Gastrocnemius medialis (tissue), 4 donors: Measurements from ENCODE around the gene SLC1A4. TPM values are rescaled to one million over a fixed set of nuclear protein-coding genes. Genes with fewer than 3 reads are reported as not detected.

Experiments
- ATAC-seq, 2 donors: fragments of 150-250 bp; one replicate each; pipeline ENCODE4 v1.9.1; 2016
- DNase-seq, 2 donors: peaks; one replicate each; pipeline ENCODE4 v3.0.0-alpha.2; 2019
- H3K27ac ChIP-seq, 4 donors: fragments of 200-600 bp; sonication (generic); 1 replicate in 1 of 4; 2 replicates in 3 of 4; pipeline ENCODE4 v1.5.1; 2016 to 2018; ENCODE audit warnings: mild to moderate bottlenecking in 2 of 4, moderate library complexity in 1 of 4
- H3K27me3 ChIP-seq, 3 donors: fragments of 200-600 bp; sonication (generic) in 2 of 3; 1 replicate in 1 of 3; 2 replicates in 2 of 3; pipeline versions ENCODE4 v1.5.1 to v1.6.0; 2016 to 2019; ENCODE audit warnings: mild to moderate bottlenecking in 1 of 3, moderate library complexity in 1 of 3
- H3K36me3 ChIP-seq, 2 donors: fragments of 200-600 bp; sonication (generic) in 1 of 2; one replicate each; pipeline ENCODE4 v1.5.1; 2017 to 2018
- H3K4me1 ChIP-seq, 2 donors: fragments of 200-600 bp; sonication (generic) in 1 of 2; one replicate each; pipeline ENCODE4 v1.5.1; 2016 to 2017; ENCODE audit warnings: mild to moderate bottlenecking in 2 of 2
- H3K4me3 ChIP-seq, 4 donors: fragments of 200-600 bp; sonication (generic) in 3 of 4; 1 replicate in 1 of 4; 2 replicates in 3 of 4; pipeline ENCODE4 v1.5.1; 2016 to 2019; ENCODE audit warnings: mild to moderate bottlenecking in 2 of 4
- H3K9me3 ChIP-seq, 3 donors: fragments of 200-600 bp; sonication (generic) in 2 of 3; 1 replicate in 1 of 3; 2 replicates in 2 of 3; pipeline ENCODE4 v1.5.1; 2016 to 2019
- POLR2A ChIP-seq, 2 donors: fragments of 450-650 bp; IDR thresholded peaks; one replicate each; pipeline ENCODE4 v1.6.1; 2017; ENCODE audit warnings: antibody characterized with exemption in 2 of 2, mild to moderate bottlenecking in 2 of 2, moderate library complexity in 2 of 2
- in situ Hi-C, 4 donors: fragments of 200-750 bp; cut with MboI; loops; one replicate each; pipeline versions ENCODE4 v1.15.0 to v1.8.0; 2017; ENCODE audit warnings: low sequenced_read_pairs in 4 of 4
- intact Hi-C: fragments of 100-400 bp; cut with DNase I; formaldehyde crosslinking; loops from one replicate; pipeline ENCODE4 v1.15.1; 2023; ENCODE audit warnings: low total_unique reads
- total RNA-seq, 4 donors: library from RNA; depleted of rRNA; stranded (reverse); fragments of >200 nt; gene quantifications; one replicate each; pipeline versions ENCODE4 v1.1.0 to v1.2.3, GENCODE V29; 2016
- TF ChIP-seq, protein P1 (sequence below), 5 experiments: fragments of 450-650 bp in 3 of 5; fragments of 200-600 bp in 2 of 5; sonication (generic) in 2 of 5; IDR thresholded peaks in 4 of 5; conservative IDR thresholded peaks in 1 of 5; 1 replicate in 4 of 5; 2 replicates in 1 of 5; pipeline ENCODE4 v1.5.1; 2016 to 2019; ENCODE audit warnings: antibody characterized with exemption in 5 of 5, mild to moderate bottlenecking in 3 of 5, moderate library complexity in 3 of 5

Gene SLC1A4
- total RNA-seq, 4 donors from 2014 or later, result 5.4 to 54.1 (median 14.1) TPM

DNA sequence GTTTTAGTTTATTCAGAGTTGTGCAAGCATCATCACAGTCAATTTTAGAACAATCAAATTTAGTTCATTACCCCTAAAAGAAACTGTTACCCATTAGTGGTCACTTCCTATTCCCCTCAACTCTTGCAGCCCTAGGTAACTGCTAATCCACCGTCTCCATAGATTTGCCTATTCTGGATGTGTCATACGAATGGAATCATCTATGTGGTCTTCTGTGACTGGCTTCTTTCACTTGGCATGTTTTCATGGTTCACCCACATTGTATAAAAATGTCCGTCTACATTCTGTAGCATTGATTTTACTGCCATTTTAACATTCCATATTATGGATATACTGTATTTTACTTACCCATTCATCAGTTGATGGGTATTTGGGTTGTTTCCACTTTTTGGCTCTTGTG lies 61.7 kb downstream of the SLC1A4 start:
- no peaks in the 10 kb centered on the region for H3K9me3 ChIP-seq
- H3K27me3 ChIP-seq, result no peaks in the 10 kb centered on the region
- DNase-seq (no peak), ATAC-seq (no peak)
- no peaks in the 10 kb centered on the region for H3K36me3 ChIP-seq
- peaks cover 7 to 11% of the 10 kb centered on the region in 2 donors for H3K4me1 ChIP-seq
- intact Hi-C loops (loop anchor here (10.0 kb wide), 1 partner anchor 1206 kb away; the partner anchor contains the start of gene UGP2), in situ Hi-C loops (loop anchor here in 1 of 4 donors (25.0 kb wide), 1 partner anchor 386 kb away; the partner anchor contains the start of gene SPRED2)
- no peak overlapping the region for H3K4me3 ChIP-seq
- no peak for TF ChIP-seq POLR2A (IDR thresholded peaks at IDR 0.05)
- TF ChIP-seq, protein P1, sequence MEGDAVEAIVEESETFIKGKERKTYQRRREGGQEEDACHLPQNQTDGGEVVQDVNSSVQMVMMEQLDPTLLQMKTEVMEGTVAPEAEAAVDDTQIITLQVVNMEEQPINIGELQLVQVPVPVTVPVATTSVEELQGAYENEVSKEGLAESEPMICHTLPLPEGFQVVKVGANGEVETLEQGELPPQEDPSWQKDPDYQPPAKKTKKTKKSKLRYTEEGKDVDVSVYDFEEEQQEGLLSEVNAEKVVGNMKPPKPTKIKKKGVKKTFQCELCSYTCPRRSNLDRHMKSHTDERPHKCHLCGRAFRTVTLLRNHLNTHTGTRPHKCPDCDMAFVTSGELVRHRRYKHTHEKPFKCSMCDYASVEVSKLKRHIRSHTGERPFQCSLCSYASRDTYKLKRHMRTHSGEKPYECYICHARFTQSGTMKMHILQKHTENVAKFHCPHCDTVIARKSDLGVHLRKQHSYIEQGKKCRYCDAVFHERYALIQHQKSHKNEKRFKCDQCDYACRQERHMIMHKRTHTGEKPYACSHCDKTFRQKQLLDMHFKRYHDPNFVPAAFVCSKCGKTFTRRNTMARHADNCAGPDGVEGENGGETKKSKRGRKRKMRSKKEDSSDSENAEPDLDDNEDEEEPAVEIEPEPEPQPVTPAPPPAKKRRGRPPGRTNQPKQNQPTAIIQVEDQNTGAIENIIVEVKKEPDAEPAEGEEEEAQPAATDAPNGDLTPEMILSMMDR (IDR thresholded peaks at IDR 0.05 in 4 of 5, conservative IDR thresholded peaks at IDR 0.05 in 1 of 5), result no peak
- no peak overlapping the region for H3K27ac ChIP-seq

GRCh38 chr2:65053199-65053598 lies 64.0 kb downstream of the SLC1A4 start:
- Histone ChIP-seq H3K27me3 (no peaks in the 10 kb centered on the region), H3K4me1 (peaks cover 17% of the 10 kb centered on the region in 2 donors), H3K4me3 (no peak overlapping the region), H3K36me3 (no peaks in the 10 kb centered on the region), H3K9me3 (no peaks in the 10 kb centered on the region), H3K27ac (no peak overlapping the region)
- intact Hi-C loops (loop anchor here (10.0 kb wide), 1 partner anchor 1208 kb away; the partner anchor contains the start of gene UGP2), in situ Hi-C loops (loop anchor here in 1 of 4 donors (25.0 kb wide), 1 partner anchor 384 kb away; the partner anchor contains the start of gene SPRED2)
- no peak for TF ChIP-seq POLR2A (IDR thresholded peaks at IDR 0.05)
- TF ChIP-seq, protein P1 (IDR thresholded peaks at IDR 0.05 in 4 of 5, conservative IDR thresholded peaks at IDR 0.05 in 1 of 5), result no peak
- ATAC-seq (no peak), DNase-seq (no peak)

DNA sequence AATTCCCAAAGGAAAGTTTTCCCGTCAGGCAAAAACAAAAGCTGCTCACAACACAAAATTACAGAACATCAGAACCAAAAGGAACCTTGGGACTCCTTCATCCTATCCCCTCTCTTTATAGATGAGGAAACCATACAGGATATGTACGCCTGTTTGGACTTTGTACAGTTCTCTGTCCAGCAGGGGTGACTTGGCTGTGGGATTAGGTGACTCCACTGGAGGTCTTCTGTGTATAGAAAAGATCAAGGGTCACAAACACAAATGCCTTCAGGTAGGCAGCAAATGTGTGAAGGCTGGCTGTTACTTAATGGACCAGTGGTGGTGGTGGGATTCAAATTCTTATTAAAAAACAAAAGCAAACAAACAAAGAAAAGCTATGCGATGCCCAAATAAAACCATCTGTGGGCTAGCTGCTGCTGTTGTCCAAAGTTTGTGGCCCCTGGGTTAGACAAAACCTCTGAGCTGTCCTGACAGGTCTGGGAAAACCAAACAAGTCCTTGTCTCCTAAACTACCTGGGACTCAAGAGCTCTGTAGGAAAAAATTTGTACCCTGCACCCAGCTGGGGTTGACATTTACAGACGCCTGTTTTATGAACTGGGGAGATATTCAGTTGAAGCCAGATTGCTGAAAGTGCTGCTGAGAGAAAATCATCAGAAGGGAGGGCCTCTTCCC lies 65.7 kb downstream of the SLC1A4 start:
- H3K27ac ChIP-seq, result peak overlapping the region; percentile 90 to 96 (median 92)
- H3K27me3 ChIP-seq, result no peaks in the 10 kb centered on the region
- peaks cover 34% of the 10 kb centered on the region in 2 donors for H3K4me1 ChIP-seq
- H3K9me3 ChIP-seq, result no peaks in the 10 kb centered on the region
- H3K4me3 ChIP-seq, result peak overlapping the region in 2 of 4 donors; percentile 84 to 87
- TF ChIP-seq POLR2A (IDR thresholded peaks at IDR 0.05), result no peak
- TF ChIP-seq, protein P1 (IDR thresholded peaks at IDR 0.05 in 4 of 5, conservative IDR thresholded peaks at IDR 0.05 in 1 of 5), result no peak
- no peaks in the 10 kb centered on the region for H3K36me3 ChIP-seq
- DNase-seq, result no peak
- in situ Hi-C loops, result loop anchor here in 1 of 4 donors (25.0 kb wide), 1 partner anchor 382 kb away; the partner anchor contains the start of gene SPRED2
- intact Hi-C loops, result loop anchor here (5.0 to 10.0 kb wide), 3 partner anchors 68 to 1210 kb away; partner anchors contain the start of genes SLC1A4 and UGP2
- ATAC-seq, result no peak

GRCh38 chr2:65055422-65056214 lies 66.4 kb downstream of the SLC1A4 start:
- Histone ChIP-seq H3K4me1 (peaks cover 40 to 41% of the 10 kb centered on the region in 2 donors), H3K36me3 (no peaks in the 10 kb centered on the region), H3K9me3 (no peaks in the 10 kb centered on the region), H3K27me3 (no peaks in the 10 kb centered on the region), H3K4me3 (peak overlapping the region; percentile 70 to 90 (median 86)), H3K27ac (peak overlapping the region; percentile 90 to 96 (median 92))
- ATAC-seq, result peak; percentile 37 to 39
- DNase-seq, result peak; percentile 41 to 74
- in situ Hi-C loops, result loop anchor here in 1 of 4 donors (25.0 kb wide), 1 partner anchor 382 kb away; the partner anchor contains the start of gene SPRED2
- intact Hi-C loops, result loop anchor here (1.0 to 10.0 kb wide), 4 partner anchors 68 to 1211 kb away; partner anchors contain the start of genes RAB1A, SLC1A4 and UGP2
- TF ChIP-seq, protein P1 (IDR thresholded peaks at IDR 0.05 in 4 of 5, conservative IDR thresholded peaks at IDR 0.05 in 1 of 5), result no peak
- no peak for TF ChIP-seq POLR2A (IDR thresholded peaks at IDR 0.05)
